Measurements from ENCODE around the gene RPL23.

GRCh38 chr17:38898812-38899348 is 45.4 kb upstream of the RPL23 start:
- TF ChIP-seq CTCF (IDR thresholded peaks at IDR 0.05; ENCODE audit: insufficient read depth, low read length) = no peak
- peak; percentile 98 for TF ChIP-seq POLR2AphosphoS5 (IDR thresholded peaks at IDR 0.05; ENCODE audit: low read depth)
- peak; percentile 52; the same call in 1 of the 2 replicates for TF ChIP-seq GABPA (IDR thresholded peaks at IDR 0.05; ENCODE audit: low read depth)

All from HL-60 (cell line).